Neural cell (in vitro differentiated cells): Measurements from ENCODE around the gene DAPK2. TPM values are rescaled to one million over a fixed set of nuclear protein-coding genes. Genes with fewer than 3 reads are reported as not detected.

Source experiments
- H2AFZ ChIP-seq: fragments of 200-600, 300-800 bp; sonication (generic), shearing (Covaris generic); 2 replicates; pipeline ENCODE4 v1.6.0; 2014; ENCODE audit warnings: low read depth, mild to moderate bottlenecking, antibody characterized with exemption, low read length, moderate library complexity
- H3F3A ChIP-seq: fragments of 200-600 bp; shearing (Covaris generic); 2 replicates; pipeline ENCODE4 v1.6.1; 2016; ENCODE audit warnings: mild to moderate bottlenecking, moderate library complexity, mixed read lengths, antibody characterized with exemption, low read length; ENCODE audit not compliant: insufficient read depth, poor library complexity, severe bottlenecking
- H3K27ac ChIP-seq: fragments of 200-600, 300-800 bp; sonication (generic), shearing (Covaris generic); 2 replicates; pipeline ENCODE4 v1.5.1; 2014; ENCODE audit warnings: mild to moderate bottlenecking, low read length, moderate library complexity
- H3K27me3 ChIP-seq: fragments of 300-800, 200-600 bp; sonication (generic), shearing (Covaris generic); 2 replicates; pipeline ENCODE4 v1.6.0; 2014; ENCODE audit warnings: mild to moderate bottlenecking, low read depth, low read length, moderate library complexity; ENCODE audit not compliant: insufficient read depth
- H3K36me3 ChIP-seq: fragments of 300-800, 200-600 bp; sonication (generic), shearing (Covaris generic); 2 replicates; pipeline ENCODE4 v1.5.1; 2014; ENCODE audit warnings: mild to moderate bottlenecking, antibody characterized with exemption, low read length, moderate library complexity; ENCODE audit not compliant: insufficient read depth
- H3K4me2 ChIP-seq: fragments of 300-800, 200-600 bp; sonication (generic), shearing (Covaris generic); 2 replicates; pipeline ENCODE4 v1.6.0; 2014; ENCODE audit warnings: mild to moderate bottlenecking, low read length
- H3K4me3 ChIP-seq: fragments of 300-800, 200-600 bp; sonication (generic), shearing (Covaris generic); 2 replicates; pipeline ENCODE4 v1.5.1; 2014; ENCODE audit warnings: mild to moderate bottlenecking, low read length, moderate library complexity
- H3K79me2 ChIP-seq: fragments of 200-600 bp; shearing (Covaris generic); replicated peaks from 2 replicates; pipeline ENCODE4 v1.6.0; 2014; ENCODE audit warnings: mild to moderate bottlenecking, low read length, moderate library complexity; ENCODE audit not compliant: insufficient read depth
- H3K9ac ChIP-seq: fragments of 300-800, 200-600 bp; sonication (generic), shearing (Covaris generic); 2 replicates; pipeline ENCODE4 v1.6.1; 2016; ENCODE audit warnings: mild to moderate bottlenecking, low read length, mixed read lengths
- H3K9me2 ChIP-seq: fragments of 200-600 bp; shearing (Covaris generic); 2 replicates; pipeline ENCODE4 v1.6.1; 2016; ENCODE audit warnings: mild to moderate bottlenecking, low read length, mixed read lengths; ENCODE audit not compliant: insufficient read depth
- H3K9me3 ChIP-seq: fragments of 200-600, 300-800 bp; sonication (generic), shearing (Covaris generic); 2 replicates; pipeline ENCODE4 v1.6.1; 2016; ENCODE audit warnings: mild to moderate bottlenecking, mixed run types, low read length, moderate library complexity, mixed read lengths
- H4K20me1 ChIP-seq: fragments of 200-600 bp; shearing (Covaris generic); 2 replicates; pipeline ENCODE4 v1.6.1; 2016; ENCODE audit warnings: mild to moderate bottlenecking, mixed run types; ENCODE audit not compliant: insufficient read depth
- EP300 ChIP-seq: fragments of 450-650 bp; conservative IDR thresholded peaks from 2 replicates; pipeline ENCODE4 v1.6.1; 2014; ENCODE audit warnings: antibody characterized with exemption, mild to moderate bottlenecking, moderate library complexity; ENCODE audit not compliant: poor library complexity, severe bottlenecking
- EZH2 ChIP-seq: fragments of 200-600, 300-800 bp; shearing (Covaris generic), sonication (generic); IDR thresholded peaks from 2 replicates; pipeline ENCODE4 v1.6.1; 2014; ENCODE audit warnings: antibody characterized with exemption, low read length, borderline replicate concordance, mild to moderate bottlenecking; ENCODE audit not compliant: insufficient read depth, poor library complexity, severe bottlenecking
- MXI1 ChIP-seq: fragments of 450-650 bp; conservative IDR thresholded peaks from 2 replicates; pipeline ENCODE4 v1.6.1; 2014; ENCODE audit warnings: antibody characterized with exemption, mild to moderate bottlenecking; ENCODE audit not compliant: poor library complexity, severe bottlenecking
- POLR2AphosphoS5 ChIP-seq: IDR thresholded peaks from 2 replicates; pipeline ENCODE4 v1.6.1; 2012
- RAD21 ChIP-seq: fragments of 450-650 bp; conservative IDR thresholded peaks from 2 replicates; pipeline ENCODE4 v1.6.1; 2014; ENCODE audit warnings: antibody characterized with exemption, mild to moderate bottlenecking, moderate library complexity
- REST ChIP-seq: IDR thresholded peaks from 2 replicates; pipeline ENCODE4 v1.6.1; 2012; ENCODE audit warnings: borderline replicate concordance
- SMC3 ChIP-seq: fragments of 450-650 bp; conservative IDR thresholded peaks from 2 replicates; pipeline ENCODE4 v1.6.1; 2014; ENCODE audit warnings: antibody characterized with exemption, mild to moderate bottlenecking, moderate library complexity; ENCODE audit not compliant: poor library complexity
- TAF1 ChIP-seq: IDR thresholded peaks from 2 replicates; pipeline ENCODE4 v1.6.1; 2012; ENCODE audit warnings: low read depth
- polyA plus RNA-seq: library from polyadenylated mRNA; depleted of rRNA; stranded (reverse); fragments of >200 nt; gene quantifications from 2 replicates; pipeline ENCODE4 v1.2.3, GENCODE V29; 2014
- TF ChIP-seq, protein P1 (sequence below): fragments of 450-650 bp; IDR thresholded peaks from 2 replicates; pipeline ENCODE4 v1.5.1; 2014; ENCODE audit warnings: antibody characterized with exemption, mild to moderate bottlenecking, moderate library complexity; ENCODE audit not compliant: poor library complexity, severe bottlenecking

The DAPK2 gene
- polyA plus RNA-seq, 1 donor from 2014 or later = 0.78 TPM

GRCh38 chr15:63891768-63892133, 154.5 kb downstream of the DAPK2 start:
- TF ChIP-seq EZH2 (no peak), SMC3 (no peak), POLR2AphosphoS5 (no peak), EP300 (no peak), TAF1 (no peak), MXI1 (no peak), REST (no peak), RAD21 (no peak)
- TF ChIP-seq, protein P1, sequence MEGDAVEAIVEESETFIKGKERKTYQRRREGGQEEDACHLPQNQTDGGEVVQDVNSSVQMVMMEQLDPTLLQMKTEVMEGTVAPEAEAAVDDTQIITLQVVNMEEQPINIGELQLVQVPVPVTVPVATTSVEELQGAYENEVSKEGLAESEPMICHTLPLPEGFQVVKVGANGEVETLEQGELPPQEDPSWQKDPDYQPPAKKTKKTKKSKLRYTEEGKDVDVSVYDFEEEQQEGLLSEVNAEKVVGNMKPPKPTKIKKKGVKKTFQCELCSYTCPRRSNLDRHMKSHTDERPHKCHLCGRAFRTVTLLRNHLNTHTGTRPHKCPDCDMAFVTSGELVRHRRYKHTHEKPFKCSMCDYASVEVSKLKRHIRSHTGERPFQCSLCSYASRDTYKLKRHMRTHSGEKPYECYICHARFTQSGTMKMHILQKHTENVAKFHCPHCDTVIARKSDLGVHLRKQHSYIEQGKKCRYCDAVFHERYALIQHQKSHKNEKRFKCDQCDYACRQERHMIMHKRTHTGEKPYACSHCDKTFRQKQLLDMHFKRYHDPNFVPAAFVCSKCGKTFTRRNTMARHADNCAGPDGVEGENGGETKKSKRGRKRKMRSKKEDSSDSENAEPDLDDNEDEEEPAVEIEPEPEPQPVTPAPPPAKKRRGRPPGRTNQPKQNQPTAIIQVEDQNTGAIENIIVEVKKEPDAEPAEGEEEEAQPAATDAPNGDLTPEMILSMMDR = no peak
- H3K9ac ChIP-seq = no peak overlapping the region
- no peak overlapping the region for H2AFZ ChIP-seq
- H3K27me3 ChIP-seq = no peaks in the 10 kb centered on the region
- H3K4me2 ChIP-seq = no peak overlapping the region
- H3K9me3 ChIP-seq = no peaks in the 10 kb centered on the region
- no peaks in the 10 kb centered on the region for H4K20me1 ChIP-seq
- H3K36me3 ChIP-seq = no peaks in the 10 kb centered on the region
- H3K27ac ChIP-seq = no peak overlapping the region
- no peaks in the 10 kb centered on the region for H3K79me2 ChIP-seq
- no peaks in the 10 kb centered on the region for H3K9me2 ChIP-seq
- H3K4me3 ChIP-seq = no peak overlapping the region
- H3F3A ChIP-seq = no peaks in the 10 kb centered on the region

GRCh38 chr15:63891079-63891767, 155.1 kb downstream of the DAPK2 start:
- Histone ChIP-seq H3K4me2 (no peak overlapping the region), H3K4me3 (no peak overlapping the region), H3K9ac (no peak overlapping the region), H3K79me2 (no peaks in the 10 kb centered on the region), H4K20me1 (no peaks in the 10 kb centered on the region), H2AFZ (no peak overlapping the region), H3K9me2 (no peaks in the 10 kb centered on the region), H3K27ac (no peak overlapping the region), H3K36me3 (no peaks in the 10 kb centered on the region), H3F3A (no peaks in the 10 kb centered on the region), H3K9me3 (no peaks in the 10 kb centered on the region), H3K27me3 (no peaks in the 10 kb centered on the region)
- TF ChIP-seq RAD21 = no peak
- TF ChIP-seq TAF1 = no peak
- no peak for TF ChIP-seq POLR2AphosphoS5
- TF ChIP-seq SMC3 = peak; percentile 47
- TF ChIP-seq EZH2 = no peak
- TF ChIP-seq, protein P1 = peak; percentile 55
